ENCODE results near the gene SLC6A19. TPM values are rescaled to one million over a fixed set of nuclear protein-coding genes. Genes with fewer than 3 reads are reported as not detected.
A peak's percentile ranks its signal among the peaks of the same experiment; 100 is the strongest.

The SLC6A19 gene
- polyA plus RNA-seq, 3 donors, result not detected

GRCh38 chr5:1185629-1186350 lies 15.6 kb upstream of the SLC6A19 start:
- Mint-ChIP-seq H3K9me3 (no peaks in the 10 kb centered on the region), H3K4me3 (no peak overlapping the region), H3K27ac (no peak overlapping the region), H3K36me3 (no peaks in the 10 kb centered on the region), H3K27me3 (ENCODE audit: low read depth in 3 of 3) (peaks cover 2 to 8% (median 4%) of the 10 kb centered on the region in 3 donors), H3K4me1 (peaks cover under 1% of the 10 kb centered on the region)
- H4K20me1 ChIP-seq (ENCODE audit: insufficient read depth, low read length), result no peaks in the 10 kb centered on the region
- no peak for DNase-seq
- no peaks in the 10 kb centered on the region for H3K27me3 ChIP-seq (ENCODE audit: control insufficient read depth in 2 of 2, insufficient read depth in 2 of 2, low read length in 2 of 2)
- H3K9me3 ChIP-seq (replicated peaks in 1 of 2; ENCODE audit: control insufficient read depth in 1 of 2, insufficient read depth in 1 of 2, low read length in 2 of 2), result no peaks in the 10 kb centered on the region
- no peak for TF ChIP-seq CTCF (IDR thresholded peaks at IDR 0.05)
- no peak overlapping the region for H3K9ac ChIP-seq (ENCODE audit: insufficient read depth, low read length, poor library complexity, severe bottlenecking)
- 84% methylated on average over 12 of the region's 12 CpGs for WGBS (ENCODE audit: insufficient coverage)
- H3K4me2 ChIP-seq (replicated peaks; ENCODE audit: extremely low read depth, low read length, poor library complexity, severe bottlenecking), result no peak overlapping the region
- H3K79me2 ChIP-seq (ENCODE audit: insufficient read depth, low read length), result no peaks in the 10 kb centered on the region
- H3K4me3 ChIP-seq (replicated peaks in 1 of 3; ENCODE audit: low read depth in 2 of 3, low read length in 3 of 3), result no peak overlapping the region
- intact Hi-C loops (cut with micrococcal nuclease), result no loop called here
- no peak overlapping the region for H3K27ac ChIP-seq (ENCODE audit: low read depth in 1 of 2, low read length in 2 of 2)
- H2AFZ ChIP-seq (ENCODE audit: insufficient read depth, low read depth, low read length, poor library complexity, severe bottlenecking), result no peak overlapping the region
- H3K4me1 ChIP-seq (ENCODE audit: control insufficient read depth in 1 of 2, insufficient read depth in 2 of 2, low read length in 2 of 2), result no peaks in the 10 kb centered on the region
- H3K36me3 ChIP-seq (replicated peaks in 1 of 2; ENCODE audit: control insufficient read depth in 1 of 2, insufficient read depth in 2 of 2, low read length in 2 of 2), result no peaks in the 10 kb centered on the region

GRCh38 chr5:1186351-1187233 lies 14.8 kb upstream of the SLC6A19 start:
- H3K9me3 ChIP-seq (replicated peaks in 1 of 2; ENCODE audit: control insufficient read depth in 1 of 2, insufficient read depth in 1 of 2, low read length in 2 of 2), result no peaks in the 10 kb centered on the region
- H3K4me1 Mint-ChIP-seq, result peaks cover 2% of the 10 kb centered on the region
- intact Hi-C loops (cut with micrococcal nuclease), result no loop called here
- no peak overlapping the region for H2AFZ ChIP-seq (ENCODE audit: insufficient read depth, low read depth, low read length, poor library complexity, severe bottlenecking)
- no peaks in the 10 kb centered on the region for H3K4me1 ChIP-seq (ENCODE audit: control insufficient read depth in 1 of 2, insufficient read depth in 2 of 2, low read length in 2 of 2)
- TF ChIP-seq CTCF (IDR thresholded peaks at IDR 0.05), result no peak
- no peaks in the 10 kb centered on the region for H3K36me3 Mint-ChIP-seq
- peak overlapping the region in 1 of 7 donors; percentile 31 for H3K27ac Mint-ChIP-seq
- no peak overlapping the region for H3K4me3 ChIP-seq (replicated peaks in 1 of 3; ENCODE audit: low read depth in 2 of 3, low read length in 3 of 3)
- H3K27ac ChIP-seq (ENCODE audit: low read depth in 1 of 2, low read length in 2 of 2), result no peak overlapping the region
- no peaks in the 10 kb centered on the region for H3K36me3 ChIP-seq (replicated peaks in 1 of 2; ENCODE audit: control insufficient read depth in 1 of 2, insufficient read depth in 2 of 2, low read length in 2 of 2)
- 89% methylated on average over 12 of the region's 18 CpGs for WGBS (ENCODE audit: insufficient coverage)
- no peaks in the 10 kb centered on the region for H3K9me3 Mint-ChIP-seq
- no peaks in the 10 kb centered on the region for H4K20me1 ChIP-seq (ENCODE audit: insufficient read depth, low read length)
- H3K4me2 ChIP-seq (replicated peaks; ENCODE audit: extremely low read depth, low read length, poor library complexity, severe bottlenecking), result no peak overlapping the region
- H3K4me3 Mint-ChIP-seq, result no peak overlapping the region
- no peaks in the 10 kb centered on the region for H3K27me3 ChIP-seq (ENCODE audit: control insufficient read depth in 2 of 2, insufficient read depth in 2 of 2, low read length in 2 of 2)
- no peak overlapping the region for H3K9ac ChIP-seq (ENCODE audit: insufficient read depth, low read length, poor library complexity, severe bottlenecking)
- peaks cover 2 to 11% (median 4%) of the 10 kb centered on the region in 3 donors for H3K27me3 Mint-ChIP-seq (ENCODE audit: low read depth in 3 of 3)
- DNase-seq, result no peak
- no peaks in the 10 kb centered on the region for H3K79me2 ChIP-seq (ENCODE audit: insufficient read depth, low read length)

Data from CD14-positive monocyte (primary cell).